Measurements from ENCODE around the gene PTPRA. TPM values are rescaled to one million over a fixed set of nuclear protein-coding genes. Genes with fewer than 3 reads are reported as not detected.

PTPRA gene
- total and polyA plus RNA-seq, 12 donors = 16.3 to 94.7 (median 46.3) TPM

DNA sequence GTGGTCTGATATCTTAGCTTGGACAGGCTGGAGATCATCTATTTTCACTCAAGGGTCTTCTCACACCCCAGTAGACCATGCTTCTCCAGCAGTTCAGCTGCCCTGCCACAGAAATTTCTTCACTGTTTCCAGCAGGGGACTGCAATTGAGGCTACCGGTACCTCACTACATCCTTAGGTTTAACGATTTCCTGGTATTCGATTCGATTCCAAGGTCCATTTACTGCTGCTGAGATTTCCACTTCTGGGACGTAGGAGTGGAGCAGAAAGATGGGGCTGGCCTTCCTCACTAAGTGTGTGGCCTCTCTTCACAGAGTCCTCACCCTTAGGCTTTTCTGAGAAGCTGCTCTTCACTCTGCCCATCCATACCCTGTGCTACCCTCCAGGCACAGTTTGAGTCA lies 26.6 kb upstream of the PTPRA start:
- TF ChIP-seq, protein P1, sequence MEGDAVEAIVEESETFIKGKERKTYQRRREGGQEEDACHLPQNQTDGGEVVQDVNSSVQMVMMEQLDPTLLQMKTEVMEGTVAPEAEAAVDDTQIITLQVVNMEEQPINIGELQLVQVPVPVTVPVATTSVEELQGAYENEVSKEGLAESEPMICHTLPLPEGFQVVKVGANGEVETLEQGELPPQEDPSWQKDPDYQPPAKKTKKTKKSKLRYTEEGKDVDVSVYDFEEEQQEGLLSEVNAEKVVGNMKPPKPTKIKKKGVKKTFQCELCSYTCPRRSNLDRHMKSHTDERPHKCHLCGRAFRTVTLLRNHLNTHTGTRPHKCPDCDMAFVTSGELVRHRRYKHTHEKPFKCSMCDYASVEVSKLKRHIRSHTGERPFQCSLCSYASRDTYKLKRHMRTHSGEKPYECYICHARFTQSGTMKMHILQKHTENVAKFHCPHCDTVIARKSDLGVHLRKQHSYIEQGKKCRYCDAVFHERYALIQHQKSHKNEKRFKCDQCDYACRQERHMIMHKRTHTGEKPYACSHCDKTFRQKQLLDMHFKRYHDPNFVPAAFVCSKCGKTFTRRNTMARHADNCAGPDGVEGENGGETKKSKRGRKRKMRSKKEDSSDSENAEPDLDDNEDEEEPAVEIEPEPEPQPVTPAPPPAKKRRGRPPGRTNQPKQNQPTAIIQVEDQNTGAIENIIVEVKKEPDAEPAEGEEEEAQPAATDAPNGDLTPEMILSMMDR (IDR thresholded peaks at IDR 0.05) = no peak
- no peak for TF ChIP-seq POLR2A (IDR thresholded peaks at IDR 0.05)
- intact Hi-C loops (cut with DNase I) = no loop called here

GRCh38 chr20:2847802-2848201 lies 25.5 kb upstream of the PTPRA start:
- no peaks in the 10 kb centered on the region for H3K9me3 ChIP-seq (replicated peaks in 1 of 3)
- no peaks in the 10 kb centered on the region for H3K4me1 ChIP-seq (replicated peaks in 1 of 2)
- intact Hi-C loops (cut with DNase I) = no loop called here
- H3K4me3 ChIP-seq = no peak overlapping the region
- no peaks in the 10 kb centered on the region for H3K36me3 ChIP-seq (replicated peaks in 1 of 2)
- TF ChIP-seq, protein P1 (IDR thresholded peaks at IDR 0.05) = no peak
- no peak for TF ChIP-seq POLR2A (IDR thresholded peaks at IDR 0.05)
- no peaks in the 10 kb centered on the region for H3K27me3 ChIP-seq
- peak in 1 of 7 donors; percentile 10 for DNase-seq
- H3K27ac ChIP-seq = no peak overlapping the region
- WGBS, 4 donors = 91 to 97% (median 93%) methylated on average over 4 of the region's 4 CpGs

More for the DNA sequence above, 26.6 kb upstream of the PTPRA start:
- peak in 1 of 7 donors; percentile 3 for DNase-seq
- no peaks in the 10 kb centered on the region for H3K36me3 ChIP-seq (replicated peaks in 1 of 2)
- 86 to 99% (median 91%) methylated on average over 5 of the region's 5 CpGs for WGBS, 4 donors
- H3K27me3 ChIP-seq = no peaks in the 10 kb centered on the region
- H3K4me1 ChIP-seq (replicated peaks in 1 of 2) = peaks cover under 1 to 6% of the 10 kb centered on the region in 2 donors
- H3K9me3 ChIP-seq (replicated peaks in 1 of 3) = no peaks in the 10 kb centered on the region
- no peak overlapping the region for H3K4me3 ChIP-seq
- no peak overlapping the region for H3K27ac ChIP-seq

- TF ChIP-seq, protein P1 (IDR thresholded peaks at IDR 0.05) = no peak
- no peak for TF ChIP-seq POLR2A (IDR thresholded peaks at IDR 0.05)
- intact Hi-C loops (cut with DNase I) = no loop called here
- Histone ChIP-seq H3K27me3 (no peaks in the 10 kb centered on the region), H3K27ac (no peak overlapping the region), H3K4me3 (no peak overlapping the region), H3K9me3 (replicated peaks in 1 of 3) (no peaks in the 10 kb centered on the region), H3K4me1 (replicated peaks in 1 of 2) (no peaks in the 10 kb centered on the region), H3K36me3 (replicated peaks in 1 of 2) (no peaks in the 10 kb centered on the region)
- WGBS, 4 donors = 84 to 95% (median 93%) methylated on average over 4 of the region's 4 CpGs
- peak in 1 of 7 donors; percentile 2 for DNase-seq
These were observed 23.8 kb upstream of the PTPRA start for GRCh38 chr20:2849529-2849928.

GRCh38 chr20:2851086-2851485 lies 22.2 kb upstream of the PTPRA start:
- DNase-seq = no peak
- TF ChIP-seq POLR2A (IDR thresholded peaks at IDR 0.05) = no peak
- no peaks in the 10 kb centered on the region for H3K9me3 ChIP-seq (replicated peaks in 1 of 3)
- intact Hi-C loops (cut with DNase I) = no loop called here
- H3K4me1 ChIP-seq (replicated peaks in 1 of 2) = no peaks in the 10 kb centered on the region
- no peak overlapping the region for H3K4me3 ChIP-seq
- no peaks in the 10 kb centered on the region for H3K27me3 ChIP-seq
- WGBS, 4 donors = 92 to 95% (median 94%) methylated on average over 10 of the region's 10 CpGs
- H3K27ac ChIP-seq = no peak overlapping the region
- H3K36me3 ChIP-seq (replicated peaks in 1 of 2) = no peaks in the 10 kb centered on the region

GRCh38 chr20:2858591-2858990 lies 14.7 kb upstream of the PTPRA start:
- Histone ChIP-seq H3K9me3 (replicated peaks in 1 of 3) (no peaks in the 10 kb centered on the region), H3K27ac (no peak overlapping the region), H3K36me3 (replicated peaks in 1 of 2) (peaks cover 0 to 23% of the 10 kb centered on the region in 2 donors), H3K4me3 (no peak overlapping the region), H3K4me1 (replicated peaks in 1 of 2) (no peaks in the 10 kb centered on the region), H3K27me3 (no peaks in the 10 kb centered on the region)
- DNase-seq = no peak
- WGBS, 4 donors = 91 to 97% (median 94%) methylated on average over 2 of the region's 2 CpGs
- intact Hi-C loops (cut with DNase I) = no loop called here
- TF ChIP-seq POLR2A (IDR thresholded peaks at IDR 0.05) = no peak
- TF ChIP-seq, protein P1 (IDR thresholded peaks at IDR 0.05) = no peak

Measured in adrenal gland (tissue), 12 donors.